Measurements from ENCODE around the gene CYLD.

DNA sequence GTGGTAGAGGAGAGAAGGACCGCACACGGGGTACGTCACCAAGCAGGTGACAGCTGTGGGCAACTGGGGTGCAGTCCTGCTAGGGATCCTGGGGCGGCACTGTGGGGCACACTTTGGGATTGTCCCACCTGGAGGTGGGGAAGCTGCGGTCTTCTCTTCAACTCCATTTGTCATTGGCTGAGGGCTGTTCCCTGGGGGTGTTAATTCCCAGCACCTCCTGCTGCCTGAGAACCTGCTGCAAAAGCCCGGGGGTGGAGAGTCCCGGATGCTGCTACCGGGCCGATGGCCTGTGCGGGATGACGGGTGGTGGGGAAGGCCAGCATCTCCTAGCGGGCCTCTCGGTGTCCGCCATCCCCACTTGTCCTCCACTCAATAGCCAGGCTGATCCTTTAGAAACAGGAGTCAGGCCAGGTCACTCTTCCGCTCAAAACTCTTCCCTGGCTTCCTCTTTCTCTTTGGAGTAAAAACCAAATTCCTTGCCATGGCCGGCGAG is 100.2 kb downstream of the CYLD start:
- no peak for TF ChIP-seq CTCF (conservative IDR thresholded peaks at IDR 0.05; ENCODE audit: low read length)
- TF ChIP-seq EZH2phosphoT487 (IDR thresholded peaks at IDR 0.05; ENCODE audit: borderline replicate concordance, low read depth, low read length), result no peak
